BLaER1 (cell line): ENCODE data around the gene HTRA3.

Experiments used
- H3K27ac ChIP-seq: shearing (Covaris generic); formaldehyde crosslinking; 2 replicates; pipeline ENCODE4 v1.8.1; 2022
- H3K27me3 ChIP-seq: shearing (Covaris generic); formaldehyde crosslinking; 2 replicates; pipeline ENCODE4 v1.8.1; 2022
- H3K36me3 ChIP-seq: shearing (Covaris generic); formaldehyde crosslinking; 2 replicates; pipeline ENCODE4 v1.8.1; 2022
- H3K4me1 ChIP-seq: shearing (Covaris generic); formaldehyde crosslinking; 2 replicates; pipeline ENCODE4 v1.8.1; 2022
- H3K4me2 ChIP-seq: shearing (Covaris generic); formaldehyde crosslinking; 2 replicates; pipeline ENCODE4 v1.8.1; 2022
- H3K4me3 ChIP-seq: shearing (Covaris generic); formaldehyde crosslinking; 2 replicates; pipeline ENCODE4 v1.8.1; 2022
- H3K9ac ChIP-seq: shearing (Covaris generic); formaldehyde crosslinking; 2 replicates; pipeline ENCODE4 v1.8.1; 2022
- H3K9me3 ChIP-seq: shearing (Covaris generic); formaldehyde crosslinking; 2 replicates; pipeline ENCODE4 v1.8.1; 2022
- H4K20me1 ChIP-seq: shearing (Covaris generic); formaldehyde crosslinking; 2 replicates; pipeline ENCODE4 v1.8.1; 2022
- Cebpa-rat ChIP-seq: shearing (Covaris generic); IDR thresholded peaks from 2 replicates; pipeline ENCODE4 v1.8.1; 2022

The HTRA3 gene

GRCh38 chr4:8255698-8256441 is 13.7 kb upstream of the HTRA3 start:
- no peak overlapping the region for H3K9ac ChIP-seq

GRCh38 chr4:8257854-8258253 is 11.7 kb upstream of the HTRA3 start:
- Histone ChIP-seq H3K36me3 (no peaks in the 10 kb centered on the region), H3K27me3 (no peaks in the 10 kb centered on the region), H3K4me1 (peaks cover 62% of the 10 kb centered on the region), H3K4me2 (peak overlapping the region; percentile 91), H4K20me1 (no peaks in the 10 kb centered on the region), H3K27ac (no peak overlapping the region), H3K4me3 (no peak overlapping the region), H3K9ac (peak overlapping the region; percentile 14; the same call in 1 of the 2 replicates), H3K9me3 (no peaks in the 10 kb centered on the region; the same call in 1 of the 2 replicates)
- no peak for TF ChIP-seq Cebpa-rat

More at GRCh38 chr4:8255698-8256441, 13.7 kb upstream of the HTRA3 start:
- no peak for TF ChIP-seq Cebpa-rat
- 0 out of 2 replicates have a peak overlapping the region, but pooled peaks have one; percentile 9 for H3K4me2 ChIP-seq
- no peak overlapping the region for H3K4me3 ChIP-seq
- H4K20me1 ChIP-seq: no peaks in the 10 kb centered on the region
- H3K27me3 ChIP-seq: no peaks in the 10 kb centered on the region
- no peaks in the 10 kb centered on the region; the same call in 1 of the 2 replicates for H3K9me3 ChIP-seq
- H3K4me1 ChIP-seq: peaks cover 51% of the 10 kb centered on the region
- H3K36me3 ChIP-seq: no peaks in the 10 kb centered on the region
- H3K27ac ChIP-seq: no peak overlapping the region

GRCh38 chr4:8258552-8259212 is 10.9 kb upstream of the HTRA3 start:
- H3K4me2 ChIP-seq: peak overlapping the region; percentile 91
- TF ChIP-seq Cebpa-rat: no peak

GRCh38 chr4:8259743-8260430 is 9.7 kb upstream of the HTRA3 start:
- 0 out of 2 replicates have a peak overlapping the region, but pooled peaks have one; percentile 53 for H3K9ac ChIP-seq
- H3K9me3 ChIP-seq: no peaks in the 10 kb centered on the region; the same call in 1 of the 2 replicates
- H3K36me3 ChIP-seq: no peaks in the 10 kb centered on the region
- H3K4me2 ChIP-seq: peak overlapping the region; percentile 91
- H3K4me1 ChIP-seq: peaks cover 75% of the 10 kb centered on the region
- H3K27ac ChIP-seq: peak overlapping the region; percentile 30; the same call in 1 of the 2 replicates
- no peak overlapping the region for H3K4me3 ChIP-seq
- no peaks in the 10 kb centered on the region for H3K27me3 ChIP-seq
- H4K20me1 ChIP-seq: no peaks in the 10 kb centered on the region
- TF ChIP-seq Cebpa-rat: no peak

More at GRCh38 chr4:8258552-8259212, 10.9 kb upstream of the HTRA3 start:
- Histone ChIP-seq H4K20me1 (no peaks in the 10 kb centered on the region), H3K27me3 (no peaks in the 10 kb centered on the region), H3K4me1 (peaks cover 63% of the 10 kb centered on the region), H3K27ac (0 out of 2 replicates have a peak overlapping the region, but pooled peaks have one; percentile 14), H3K36me3 (no peaks in the 10 kb centered on the region), H3K9me3 (no peaks in the 10 kb centered on the region; the same call in 1 of the 2 replicates), H3K4me3 (no peak overlapping the region), H3K9ac (peak overlapping the region; percentile 14)

- no peak for TF ChIP-seq Cebpa-rat
- Histone ChIP-seq H3K9ac (peak overlapping the region; percentile 35; the same call in 1 of the 2 replicates), H3K4me2 (peak overlapping the region; percentile 91), H3K36me3 (no peaks in the 10 kb centered on the region), H4K20me1 (no peaks in the 10 kb centered on the region), H3K4me3 (0 out of 2 replicates have a peak overlapping the region, but pooled peaks have one; percentile 31), H3K27ac (peak overlapping the region; percentile 54), H3K4me1 (peaks cover 83% of the 10 kb centered on the region), H3K27me3 (no peaks in the 10 kb centered on the region), H3K9me3 (no peaks in the 10 kb centered on the region; the same call in 1 of the 2 replicates)
Observed at GRCh38 chr4:8260656-8261111, 8.9 kb upstream of the HTRA3 start.

- TF ChIP-seq Cebpa-rat: no peak
- H3K36me3 ChIP-seq: no peaks in the 10 kb centered on the region
- peaks cover 96% of the 10 kb centered on the region for H3K4me1 ChIP-seq
- H3K27ac ChIP-seq: peak overlapping the region; percentile 54
- no peaks in the 10 kb centered on the region for H4K20me1 ChIP-seq
- no peaks in the 10 kb centered on the region for H3K27me3 ChIP-seq
- peak overlapping the region; percentile 35; the same call in 1 of the 2 replicates for H3K9ac ChIP-seq
- H3K4me3 ChIP-seq: no peak overlapping the region
- peak overlapping the region; percentile 91 for H3K4me2 ChIP-seq
- H3K9me3 ChIP-seq: no peaks in the 10 kb centered on the region; the same call in 1 of the 2 replicates
Observed at GRCh38 chr4:8261851-8262535, 7.6 kb upstream of the HTRA3 start.

- H3K4me3 ChIP-seq: no peak overlapping the region
- no peak overlapping the region for H3K9ac ChIP-seq
- no peaks in the 10 kb centered on the region for H3K27me3 ChIP-seq
- no peaks in the 10 kb centered on the region for H4K20me1 ChIP-seq
- peaks cover 100% of the 10 kb centered on the region for H3K4me1 ChIP-seq
- H3K4me2 ChIP-seq: peak overlapping the region; percentile 91
- no peaks in the 10 kb centered on the region; the same call in 1 of the 2 replicates for H3K9me3 ChIP-seq
- H3K36me3 ChIP-seq: no peaks in the 10 kb centered on the region
- no peak for TF ChIP-seq Cebpa-rat
- 0 out of 2 replicates have a peak overlapping the region, but pooled peaks have one; percentile 39 for H3K27ac ChIP-seq
Observed at GRCh38 chr4:8262637-8263322, 6.8 kb upstream of the HTRA3 start.

GRCh38 chr4:8263397-8263796 is 6.2 kb upstream of the HTRA3 start:
- Histone ChIP-seq H3K4me3 (no peak overlapping the region), H3K27ac (0 out of 2 replicates have a peak overlapping the region, but pooled peaks have one; percentile 39), H3K9me3 (no peaks in the 10 kb centered on the region), H3K27me3 (no peaks in the 10 kb centered on the region), H3K4me1 (peaks cover 100% of the 10 kb centered on the region), H3K9ac (no peak overlapping the region), H3K4me2 (peak overlapping the region; percentile 91), H4K20me1 (no peaks in the 10 kb centered on the region), H3K36me3 (no peaks in the 10 kb centered on the region)
- TF ChIP-seq Cebpa-rat: no peak
